Mesendoderm (in vitro differentiated cells): ENCODE measurements around the gene KRT17.

ENCODE experiments used
- DNase-seq: peaks from one replicate; pipeline ENCODE4 v3.0.0; 2013
- H2AK5ac ChIP-seq: 2 replicates; pipeline ENCODE4 v1.6.1; 2013; ENCODE audit warnings: low read length, inconsistent platforms
- H2BK120ac ChIP-seq: 2 replicates; pipeline ENCODE4 v1.6.1; 2013; ENCODE audit warnings: low read depth, mild to moderate bottlenecking, low read length, moderate library complexity, mixed read lengths
- H2BK15ac ChIP-seq: replicated peaks from 2 replicates; pipeline ENCODE4 v1.6.1; 2013; ENCODE audit warnings: low read depth, mild to moderate bottlenecking, moderate library complexity
- H2BK5ac ChIP-seq: 2 replicates; pipeline ENCODE4 v1.6.1; 2013; ENCODE audit warnings: low read length, inconsistent platforms
- H3K18ac ChIP-seq: 2 replicates; pipeline ENCODE4 v1.6.1; 2013; ENCODE audit warnings: mild to moderate bottlenecking, low read length, mixed read lengths
- H3K23ac ChIP-seq: one replicate; pipeline ENCODE4 v1.6.1; 2013; ENCODE audit warnings: low read length
- H3K27ac ChIP-seq: 2 replicates; pipeline ENCODE4 v1.5.1; 2013; ENCODE audit warnings: low read depth, mild to moderate bottlenecking, inconsistent platforms, low read length, moderate library complexity
- H3K27me3 ChIP-seq: 2 replicates; pipeline ENCODE4 v1.6.1; 2013; ENCODE audit warnings: low read length, control low read depth, mild to moderate bottlenecking, inconsistent platforms; ENCODE audit not compliant: insufficient read depth, poor library complexity
- H3K36me3 ChIP-seq: 2 replicates; pipeline ENCODE4 v1.6.1; 2013; ENCODE audit warnings: low read length, inconsistent platforms; ENCODE audit not compliant: control insufficient read depth, insufficient read depth
- H3K4ac ChIP-seq: one replicate; pipeline ENCODE4 v1.6.1; 2013; ENCODE audit warnings: low read depth, mild to moderate bottlenecking, low read length, moderate library complexity
- H3K4me1 ChIP-seq: 2 replicates; pipeline ENCODE4 v1.6.1; 2013; ENCODE audit warnings: low read depth, low read length, inconsistent platforms; ENCODE audit not compliant: control insufficient read depth
- H3K4me2 ChIP-seq: 2 replicates; pipeline ENCODE4 v1.6.1; 2013; ENCODE audit warnings: low read length
- H3K4me3 ChIP-seq: 2 replicates; pipeline ENCODE4 v1.5.1; 2013; ENCODE audit warnings: mild to moderate bottlenecking, low read length
- H3K56ac ChIP-seq: one replicate; pipeline ENCODE4 v1.6.1; 2013; ENCODE audit warnings: low read length
- H3K79me1 ChIP-seq: 2 replicates; pipeline ENCODE4 v1.6.1; 2013; ENCODE audit warnings: low read length, inconsistent platforms
- H3K79me2 ChIP-seq: 2 replicates; pipeline ENCODE4 v1.6.1; 2013; ENCODE audit warnings: mild to moderate bottlenecking, low read length; ENCODE audit not compliant: control insufficient read depth, insufficient read depth
- H3K9ac ChIP-seq: 2 replicates; pipeline ENCODE4 v1.6.1; 2013; ENCODE audit warnings: low read length, inconsistent platforms
- H4K5ac ChIP-seq: one replicate; pipeline ENCODE4 v1.6.1; 2013; ENCODE audit warnings: low read length
- H4K8ac ChIP-seq: one replicate; pipeline ENCODE4 v1.6.1; 2013; ENCODE audit warnings: low read depth, mild to moderate bottlenecking, control low read depth, low read length, moderate library complexity
- WGBS: extraction: QIAGEN DNeasy Blood & Tissue Kit; methylation state at CpG from one replicate; pipeline ENCODE4 v1.1.7; 2013; ENCODE audit warnings: low lambda C conversion rate, missing lambda C conversion rate; ENCODE audit not compliant: insufficient coverage; ENCODE audit errors: extremely low coverage; 5-methylcytosine and 5-hydroxymethylcytosine counted together

KRT17 gene

DNA sequence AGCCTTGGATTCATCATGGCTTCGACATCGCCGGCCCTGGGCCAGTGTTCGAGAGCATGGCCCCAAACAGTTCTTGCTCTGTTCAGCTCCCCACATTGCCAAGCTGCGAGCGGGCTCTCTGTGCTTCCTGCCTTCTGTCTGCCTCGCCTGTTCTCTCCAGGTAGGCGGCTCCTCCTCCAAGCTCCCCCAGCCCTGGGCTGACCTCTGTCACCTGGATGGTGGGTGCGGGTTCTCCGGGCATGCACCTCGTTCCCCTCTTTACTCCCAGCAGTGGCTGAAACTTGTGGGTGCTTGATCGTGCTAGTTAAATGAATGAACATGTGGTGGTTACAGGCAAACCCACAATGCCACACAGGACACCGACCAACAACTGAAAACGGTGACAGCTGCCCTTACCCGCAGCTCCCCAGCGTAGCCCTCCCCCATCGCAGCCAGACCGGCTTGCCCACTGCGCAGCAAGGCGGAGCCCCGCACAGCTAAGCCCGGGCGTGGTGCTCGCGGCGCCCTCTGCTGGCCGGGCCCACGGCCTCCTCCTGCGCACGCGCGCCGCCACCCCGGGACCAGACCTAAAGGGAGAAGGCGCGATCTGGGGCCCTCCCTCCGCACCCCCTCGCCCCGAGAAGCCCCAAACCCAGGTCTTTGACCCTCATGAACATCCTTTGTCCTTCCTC, 41.3 kb upstream of the KRT17 start:
- H3K23ac ChIP-seq = no peak overlapping the region
- no peak overlapping the region for H2BK15ac ChIP-seq
- peak overlapping the region; percentile 99 for H3K4me2 ChIP-seq
- peak overlapping the region; percentile 26 for H3K4me3 ChIP-seq
- no peaks in the 10 kb centered on the region for H3K79me1 ChIP-seq
- no peak overlapping the region for H2BK120ac ChIP-seq
- no peak overlapping the region for H4K8ac ChIP-seq
- H3K27ac ChIP-seq = no peak overlapping the region
- no peaks in the 10 kb centered on the region for H3K4me1 ChIP-seq
- peak overlapping the region; percentile 82 for H3K9ac ChIP-seq
- no peak overlapping the region for H2AK5ac ChIP-seq
- H3K27me3 ChIP-seq = no peaks in the 10 kb centered on the region
- H3K36me3 ChIP-seq = no peaks in the 10 kb centered on the region
- no CpG with 5 or more reads among the region's 39 CpGs for WGBS
- H3K4ac ChIP-seq = no peak overlapping the region
- H3K56ac ChIP-seq = peak overlapping the region; percentile 90
- H3K18ac ChIP-seq = no peak overlapping the region
- H4K5ac ChIP-seq = no peak overlapping the region
- H3K79me2 ChIP-seq = no peaks in the 10 kb centered on the region
- H2BK5ac ChIP-seq = peak overlapping the region; percentile 62
- peak; percentile 87 for DNase-seq

GRCh38 chr17:41664587-41665565, 40.5 kb upstream of the KRT17 start:
- Histone ChIP-seq H3K36me3 (no peaks in the 10 kb centered on the region), H3K27ac (no peak overlapping the region), H3K56ac (peak overlapping the region; percentile 87), H4K8ac (no peak overlapping the region), H3K4me2 (no peak overlapping the region), H2AK5ac (no peak overlapping the region), H4K5ac (no peak overlapping the region), H3K4me1 (no peaks in the 10 kb centered on the region), H2BK120ac (no peak overlapping the region), H3K79me2 (no peaks in the 10 kb centered on the region), H3K4ac (no peak overlapping the region), H3K4me3 (no peak overlapping the region), H2BK5ac (no peak overlapping the region), H3K23ac (no peak overlapping the region), H2BK15ac (no peak overlapping the region), H3K79me1 (no peaks in the 10 kb centered on the region), H3K18ac (no peak overlapping the region), H3K27me3 (no peaks in the 10 kb centered on the region), H3K9ac (no peak overlapping the region)
- DNase-seq = no peak
- WGBS = no CpG with 5 or more reads among the region's 15 CpGs

GRCh38 chr17:41664172-41664457, 39.7 kb upstream of the KRT17 start:
- Histone ChIP-seq H2BK120ac (no peak overlapping the region), H3K79me1 (no peaks in the 10 kb centered on the region), H3K9ac (no peak overlapping the region), H4K5ac (no peak overlapping the region), H3K4me1 (no peaks in the 10 kb centered on the region), H3K56ac (no peak overlapping the region), H3K79me2 (no peaks in the 10 kb centered on the region), H3K27me3 (no peaks in the 10 kb centered on the region), H3K18ac (no peak overlapping the region), H3K4me2 (no peak overlapping the region), H3K27ac (no peak overlapping the region), H3K23ac (no peak overlapping the region), H3K36me3 (no peaks in the 10 kb centered on the region), H2BK15ac (no peak overlapping the region), H2AK5ac (no peak overlapping the region), H3K4ac (no peak overlapping the region), H3K4me3 (no peak overlapping the region), H4K8ac (no peak overlapping the region), H2BK5ac (no peak overlapping the region)
- DNase-seq = no peak
- WGBS = no CpG with 5 or more reads among the region's 2 CpGs

DNA sequence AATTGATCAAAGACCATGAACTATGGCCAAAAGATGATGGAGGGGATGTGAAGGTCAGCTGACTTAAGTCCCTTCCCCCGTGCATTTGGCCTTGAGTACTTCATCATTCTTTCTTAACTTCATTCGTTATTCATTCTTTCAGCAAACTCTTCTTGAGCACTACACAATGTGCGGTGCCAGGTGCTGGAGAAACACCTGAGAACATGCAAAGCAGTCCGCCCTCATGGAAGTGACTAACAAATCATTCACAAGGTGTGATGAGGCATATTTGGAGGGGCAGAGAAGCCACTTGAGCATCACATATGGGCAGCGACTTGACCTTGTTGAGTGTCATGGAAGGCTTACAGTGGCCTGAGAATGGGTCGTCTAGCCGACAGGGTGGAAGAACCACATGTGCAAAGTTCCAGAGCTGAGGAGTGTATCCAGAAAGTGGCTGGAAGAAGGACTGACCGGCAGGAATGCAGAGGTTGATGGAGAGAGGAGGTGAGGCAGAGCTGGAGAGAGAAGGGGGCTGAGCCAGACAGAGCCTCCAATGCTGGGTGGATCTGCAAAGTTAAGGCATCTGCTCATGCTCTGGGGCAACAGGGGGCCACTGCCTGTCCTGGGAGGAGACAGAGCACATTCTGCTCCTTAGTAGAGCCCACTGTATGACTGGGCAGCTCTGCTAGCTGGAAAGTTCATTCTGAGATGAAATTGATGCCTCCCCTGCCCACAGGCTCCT, 39.2 kb upstream of the KRT17 start:
- Histone ChIP-seq H3K4me3 (no peak overlapping the region), H3K9ac (no peak overlapping the region), H3K56ac (no peak overlapping the region), H3K79me2 (no peaks in the 10 kb centered on the region), H3K27me3 (no peaks in the 10 kb centered on the region), H4K5ac (no peak overlapping the region), H3K4me2 (no peak overlapping the region), H3K36me3 (no peaks in the 10 kb centered on the region), H3K4ac (no peak overlapping the region), H3K18ac (no peak overlapping the region), H2BK5ac (no peak overlapping the region), H3K23ac (no peak overlapping the region), H4K8ac (no peak overlapping the region), H3K79me1 (no peaks in the 10 kb centered on the region), H2BK120ac (no peak overlapping the region), H2BK15ac (no peak overlapping the region), H3K4me1 (no peaks in the 10 kb centered on the region), H2AK5ac (no peak overlapping the region), H3K27ac (no peak overlapping the region)
- DNase-seq = no peak
- WGBS = no CpG with 5 or more reads among the region's 8 CpGs

- Histone ChIP-seq H2BK120ac (no peak overlapping the region), H3K4me3 (no peak overlapping the region)
- no CpG with 5 or more reads among the region's 8 CpGs for WGBS
These were observed 35.9 kb upstream of the KRT17 start for GRCh38 chr17:41660221-41660711.

More at GRCh38 chr17:41660221-41660711, 35.9 kb upstream of the KRT17 start:
- H3K18ac ChIP-seq = no peak overlapping the region
- no peak overlapping the region for H3K56ac ChIP-seq
- no peaks in the 10 kb centered on the region for H3K79me1 ChIP-seq
- no peaks in the 10 kb centered on the region for H3K27me3 ChIP-seq
- H3K4me1 ChIP-seq = no peaks in the 10 kb centered on the region
- H3K9ac ChIP-seq = no peak overlapping the region
- no peak overlapping the region for H3K4ac ChIP-seq
- no peak overlapping the region for H3K23ac ChIP-seq
- H3K4me2 ChIP-seq = no peak overlapping the region
- no peak overlapping the region for H2BK15ac ChIP-seq
- DNase-seq = no peak
- no peaks in the 10 kb centered on the region for H3K79me2 ChIP-seq
- H3K27ac ChIP-seq = no peak overlapping the region
- H4K5ac ChIP-seq = no peak overlapping the region
- no peak overlapping the region for H2AK5ac ChIP-seq
- no peaks in the 10 kb centered on the region for H3K36me3 ChIP-seq
- H2BK5ac ChIP-seq = no peak overlapping the region
- no peak overlapping the region for H4K8ac ChIP-seq
